ENCODE measurements around the gene PRR19.
A peak's percentile ranks its signal among the peaks of the same experiment; 100 is the strongest.

Gene PRR19

GRCh38 chr19:42279155-42279901 lies 22.6 kb upstream of the PRR19 start:
- DNase-seq (ENCODE audit: low spot score) (no peak), ATAC-seq (ENCODE audit: low read depth) (no peak)
- Histone ChIP-seq H3K4me1 (ENCODE audit: insufficient read depth, poor library complexity, severe bottlenecking) (peaks cover 48% of the 10 kb centered on the region), H3K9me3 (ENCODE audit: severe bottlenecking) (no peaks in the 10 kb centered on the region), H3K4me3 (ENCODE audit: severe bottlenecking) (peak overlapping the region; percentile 68), H3K27me3 (ENCODE audit: insufficient read depth, poor library complexity, severe bottlenecking) (no peaks in the 10 kb centered on the region), H3K36me3 (ENCODE audit: low read depth) (peaks cover 31% of the 10 kb centered on the region), H3K27ac (ENCODE audit: poor library complexity, severe bottlenecking) (peak overlapping the region; percentile 97)
- TF ChIP-seq, protein P1, sequence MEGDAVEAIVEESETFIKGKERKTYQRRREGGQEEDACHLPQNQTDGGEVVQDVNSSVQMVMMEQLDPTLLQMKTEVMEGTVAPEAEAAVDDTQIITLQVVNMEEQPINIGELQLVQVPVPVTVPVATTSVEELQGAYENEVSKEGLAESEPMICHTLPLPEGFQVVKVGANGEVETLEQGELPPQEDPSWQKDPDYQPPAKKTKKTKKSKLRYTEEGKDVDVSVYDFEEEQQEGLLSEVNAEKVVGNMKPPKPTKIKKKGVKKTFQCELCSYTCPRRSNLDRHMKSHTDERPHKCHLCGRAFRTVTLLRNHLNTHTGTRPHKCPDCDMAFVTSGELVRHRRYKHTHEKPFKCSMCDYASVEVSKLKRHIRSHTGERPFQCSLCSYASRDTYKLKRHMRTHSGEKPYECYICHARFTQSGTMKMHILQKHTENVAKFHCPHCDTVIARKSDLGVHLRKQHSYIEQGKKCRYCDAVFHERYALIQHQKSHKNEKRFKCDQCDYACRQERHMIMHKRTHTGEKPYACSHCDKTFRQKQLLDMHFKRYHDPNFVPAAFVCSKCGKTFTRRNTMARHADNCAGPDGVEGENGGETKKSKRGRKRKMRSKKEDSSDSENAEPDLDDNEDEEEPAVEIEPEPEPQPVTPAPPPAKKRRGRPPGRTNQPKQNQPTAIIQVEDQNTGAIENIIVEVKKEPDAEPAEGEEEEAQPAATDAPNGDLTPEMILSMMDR (IDR thresholded peaks at IDR 0.05; ENCODE audit: poor library complexity, severe bottlenecking), result no peak

DNA sequence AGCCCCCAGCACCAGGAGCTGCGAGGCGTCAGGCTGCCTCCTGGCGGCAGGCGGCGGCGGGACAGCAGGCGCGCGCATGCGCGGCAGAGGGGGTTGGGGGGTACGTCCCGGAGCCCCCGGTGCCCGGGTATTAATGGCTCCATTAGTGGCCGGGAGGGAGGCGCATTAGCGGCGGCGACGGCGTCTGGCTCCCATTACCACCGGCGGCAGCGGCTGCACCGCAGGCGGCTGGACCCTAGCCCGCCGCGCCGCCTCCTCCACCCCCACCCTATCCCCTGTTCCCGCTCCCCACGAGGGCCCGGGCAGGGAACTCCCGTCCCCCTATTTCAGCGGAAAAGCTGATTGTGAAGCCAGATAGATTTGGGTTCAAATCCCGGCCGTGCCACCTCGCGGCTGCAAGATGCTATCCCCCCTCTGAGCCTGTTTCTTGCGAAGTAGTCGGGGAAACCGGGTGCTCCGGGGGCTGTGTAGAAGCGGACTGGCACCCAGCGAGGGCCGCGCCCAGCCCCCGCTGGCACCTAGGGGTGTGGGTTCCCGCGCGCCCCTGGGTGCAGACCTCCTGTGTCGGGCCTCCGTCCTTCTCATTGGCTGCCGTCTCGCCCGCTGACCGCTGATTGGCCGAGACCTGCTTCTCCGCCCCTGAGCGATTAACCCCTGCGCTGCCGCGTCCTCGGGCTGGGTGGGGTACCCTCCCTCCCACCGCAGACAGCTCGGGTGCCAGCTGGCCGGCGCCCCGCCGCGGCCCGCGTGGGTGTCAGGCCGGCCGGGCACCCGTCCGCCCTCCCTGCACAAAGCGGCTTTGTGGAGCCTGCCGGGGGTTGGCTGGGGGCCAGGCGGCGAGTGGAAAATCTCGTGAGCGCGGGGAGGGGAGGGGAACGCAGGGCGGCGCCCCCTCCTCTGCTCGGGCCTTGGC lies 21.8 kb upstream of the PRR19 start:
- TF ChIP-seq, protein P1 (IDR thresholded peaks at IDR 0.05; ENCODE audit: poor library complexity, severe bottlenecking), result peak; percentile 94
- peaks cover 23% of the 10 kb centered on the region for H3K36me3 ChIP-seq (ENCODE audit: low read depth)
- DNase-seq (ENCODE audit: low spot score) (peak; percentile 96), ATAC-seq (ENCODE audit: low read depth) (peak; percentile 51)
- peaks cover 44% of the 10 kb centered on the region for H3K4me1 ChIP-seq (ENCODE audit: insufficient read depth, poor library complexity, severe bottlenecking)
- peak overlapping the region; percentile 68 for H3K4me3 ChIP-seq (ENCODE audit: severe bottlenecking)
- no peaks in the 10 kb centered on the region for H3K27me3 ChIP-seq (ENCODE audit: insufficient read depth, poor library complexity, severe bottlenecking)
- no peaks in the 10 kb centered on the region for H3K9me3 ChIP-seq (ENCODE audit: severe bottlenecking)
- H3K27ac ChIP-seq (ENCODE audit: poor library complexity, severe bottlenecking), result peak overlapping the region; percentile 97

GRCh38 chr19:42280815-42281145 lies 21.2 kb upstream of the PRR19 start:
- Histone ChIP-seq H3K4me3 (ENCODE audit: severe bottlenecking) (peak overlapping the region; percentile 68), H3K4me1 (ENCODE audit: insufficient read depth, poor library complexity, severe bottlenecking) (peaks cover 43% of the 10 kb centered on the region), H3K27ac (ENCODE audit: poor library complexity, severe bottlenecking) (peak overlapping the region; percentile 97)

DNA sequence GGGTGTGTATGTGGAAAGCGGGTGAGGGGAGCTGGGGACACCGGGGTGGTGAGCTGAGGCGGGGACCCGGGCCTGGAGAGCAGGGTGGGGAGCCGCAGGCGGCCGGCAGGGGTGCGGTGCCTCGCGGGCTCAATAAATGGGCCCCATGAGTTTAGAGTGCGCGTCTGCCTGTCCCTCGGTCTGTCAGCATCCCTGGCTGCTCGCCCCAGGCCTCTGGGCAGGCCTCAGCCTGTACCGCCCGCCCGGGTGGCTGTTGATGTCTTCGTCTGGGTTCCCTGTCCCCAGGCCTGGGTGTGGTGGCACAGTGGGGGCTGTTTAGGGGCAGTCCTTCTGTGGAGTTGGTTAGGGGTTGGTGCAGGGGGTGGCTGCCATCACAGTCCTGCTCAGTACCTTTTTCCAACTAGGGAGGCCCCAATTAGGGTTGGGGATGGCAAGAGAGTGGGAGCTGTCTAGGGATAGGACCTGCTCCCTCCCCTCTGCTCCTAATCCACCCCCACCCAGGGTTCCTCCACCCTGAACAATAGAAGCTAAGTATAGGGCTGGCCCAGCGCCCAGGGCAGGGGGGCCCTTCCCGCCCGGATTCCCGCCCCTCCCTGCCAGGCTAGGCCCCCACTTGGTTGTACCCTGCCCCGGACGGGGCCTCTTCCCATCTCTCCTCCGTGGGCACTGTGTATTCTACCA lies 20.6 kb upstream of the PRR19 start:
- Histone ChIP-seq H3K9me3 (ENCODE audit: severe bottlenecking) (no peaks in the 10 kb centered on the region), H3K4me3 (ENCODE audit: severe bottlenecking) (peak overlapping the region; percentile 68), H3K27ac (ENCODE audit: poor library complexity, severe bottlenecking) (peak overlapping the region; percentile 97), H3K4me1 (ENCODE audit: insufficient read depth, poor library complexity, severe bottlenecking) (peaks cover 43% of the 10 kb centered on the region), H3K36me3 (ENCODE audit: low read depth) (peaks cover 13% of the 10 kb centered on the region), H3K27me3 (ENCODE audit: insufficient read depth, poor library complexity, severe bottlenecking) (no peaks in the 10 kb centered on the region)
- TF ChIP-seq, protein P1 (IDR thresholded peaks at IDR 0.05; ENCODE audit: poor library complexity, severe bottlenecking), result no peak
- DNase-seq (ENCODE audit: low spot score) (peak; percentile 83), ATAC-seq (ENCODE audit: low read depth) (peak; percentile 8)

More at GRCh38 chr19:42280815-42281145, 21.2 kb upstream of the PRR19 start:
- ATAC-seq (ENCODE audit: low read depth), result no peak
- Histone ChIP-seq H3K36me3 (ENCODE audit: low read depth) (peaks cover 16% of the 10 kb centered on the region), H3K27me3 (ENCODE audit: insufficient read depth, poor library complexity, severe bottlenecking) (no peaks in the 10 kb centered on the region), H3K9me3 (ENCODE audit: severe bottlenecking) (no peaks in the 10 kb centered on the region)
- TF ChIP-seq, protein P1 (IDR thresholded peaks at IDR 0.05; ENCODE audit: poor library complexity, severe bottlenecking), result no peak
- peak; percentile 69 for DNase-seq (ENCODE audit: low spot score)

Measured in RWPE2 (cell line).